ENCODE measurements around the gene DFFA.
"Not testable (repeated sequence)": the region's sequence is repeated elsewhere in the genome, so short reads cannot be mapped to it uniquely, and the experiment has no call there.

Gene DFFA

GRCh38 chr1:10467078-10467477 is 5.3 kb downstream of the DFFA start:
- Histone ChIP-seq H3K9me2 (replicated peaks; ENCODE audit: insufficient read depth, low read length) (no peaks in the 10 kb centered on the region), H2AFZ (ENCODE audit: low read depth, low read length, severe bottlenecking) (no peak overlapping the region), H3K4me3 (ENCODE audit: insufficient read depth, low read length, poor library complexity, severe bottlenecking) (no peak overlapping the region), H3K36me3 (ENCODE audit: low read length) (peaks cover 4% of the 10 kb centered on the region; the same call in 1 of the 2 replicates), H3F3A (ENCODE audit: insufficient read depth) (no peaks in the 10 kb centered on the region), H3K27me3 (ENCODE audit: low read length) (no peaks in the 10 kb centered on the region), H3K9me3 (ENCODE audit: insufficient read depth, low read length) (no peaks in the 10 kb centered on the region), H3K79me2 (ENCODE audit: insufficient read depth, low read length) (peaks cover 16% of the 10 kb centered on the region), H4K20me1 (ENCODE audit: low read depth, low read length) (no peaks in the 10 kb centered on the region), H3K27ac (ENCODE audit: low read depth, low read length) (no peak overlapping the region), H3K4me2 (ENCODE audit: low read depth, low read length, poor library complexity, severe bottlenecking) (no peak overlapping the region), H3K9ac (ENCODE audit: low read length) (no peak overlapping the region)
- TF ChIP-seq EZH2phosphoT487 (conservative IDR thresholded peaks at IDR 0.05; ENCODE audit: low read length) (no peak), CTCF (IDR thresholded peaks at IDR 0.05; ENCODE audit: insufficient read depth, low read length, poor library complexity, severe bottlenecking) (no peak)

DNA sequence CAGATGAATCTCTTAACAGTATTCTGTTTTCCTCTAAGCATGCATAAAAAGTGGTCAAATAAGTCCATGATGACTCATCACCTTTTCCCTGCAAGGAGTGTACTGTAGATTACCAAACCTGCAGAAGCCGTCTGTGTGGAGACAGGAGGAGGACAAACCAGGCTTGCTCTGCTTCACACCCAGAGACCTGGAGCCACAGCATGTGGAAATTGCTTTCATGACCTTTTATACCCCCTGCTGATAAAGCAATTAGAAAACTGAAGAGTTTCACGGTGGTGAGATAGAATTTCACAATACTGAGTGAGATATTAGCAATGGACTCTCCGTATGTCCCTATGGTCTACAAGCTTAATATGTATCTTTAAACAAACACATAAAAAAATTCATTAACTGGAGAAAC is 13.1 kb downstream of the DFFA start:
- Histone ChIP-seq H4K20me1 (ENCODE audit: low read depth, low read length) (no peaks in the 10 kb centered on the region), H3K27ac (ENCODE audit: low read depth, low read length) (no peak overlapping the region), H3K9me3 (ENCODE audit: insufficient read depth, low read length) (no peaks in the 10 kb centered on the region), H3K79me2 (ENCODE audit: insufficient read depth, low read length) (no peaks in the 10 kb centered on the region), H3K27me3 (ENCODE audit: low read length) (no peaks in the 10 kb centered on the region), H3K36me3 (ENCODE audit: low read length) (no peaks in the 10 kb centered on the region), H2AFZ (ENCODE audit: low read depth, low read length, severe bottlenecking) (no peak overlapping the region), H3K4me3 (ENCODE audit: insufficient read depth, low read length, poor library complexity, severe bottlenecking) (no peak overlapping the region), H3K9ac (ENCODE audit: low read length) (no peak overlapping the region), H3K9me2 (replicated peaks; ENCODE audit: insufficient read depth, low read length) (no peaks in the 10 kb centered on the region), H3F3A (ENCODE audit: insufficient read depth) (no peaks in the 10 kb centered on the region), H3K4me2 (ENCODE audit: low read depth, low read length, poor library complexity, severe bottlenecking) (no peak overlapping the region)
- TF ChIP-seq EZH2phosphoT487 (conservative IDR thresholded peaks at IDR 0.05; ENCODE audit: low read length) (no peak), CTCF (IDR thresholded peaks at IDR 0.05; ENCODE audit: insufficient read depth, low read length, poor library complexity, severe bottlenecking) (no peak)

GRCh38 chr1:10457875-10458274 is 14.5 kb downstream of the DFFA start:
- no peaks in the 10 kb centered on the region for H3K9me3 ChIP-seq (ENCODE audit: insufficient read depth, low read length)
- H3F3A ChIP-seq (ENCODE audit: insufficient read depth), result no peaks in the 10 kb centered on the region
- H2AFZ ChIP-seq (ENCODE audit: low read depth, low read length, severe bottlenecking), result no peak overlapping the region
- no peak overlapping the region for H3K27ac ChIP-seq (ENCODE audit: low read depth, low read length)
- no peak overlapping the region for H3K4me2 ChIP-seq (ENCODE audit: low read depth, low read length, poor library complexity, severe bottlenecking)
- H3K79me2 ChIP-seq (ENCODE audit: insufficient read depth, low read length), result no peaks in the 10 kb centered on the region
- H3K36me3 ChIP-seq (ENCODE audit: low read length), result no peaks in the 10 kb centered on the region
- no peak overlapping the region for H3K4me3 ChIP-seq (ENCODE audit: insufficient read depth, low read length, poor library complexity, severe bottlenecking)
- H4K20me1 ChIP-seq (ENCODE audit: low read depth, low read length), result no peaks in the 10 kb centered on the region
- TF ChIP-seq EZH2phosphoT487 (conservative IDR thresholded peaks at IDR 0.05; ENCODE audit: low read length), result no peak
- no peaks in the 10 kb centered on the region for H3K9me2 ChIP-seq (replicated peaks; ENCODE audit: insufficient read depth, low read length)
- H3K9ac ChIP-seq (ENCODE audit: low read length), result no peak overlapping the region
- no peaks in the 10 kb centered on the region for H3K27me3 ChIP-seq (ENCODE audit: low read length)

- not testable (repeated sequence) for H3K79me2 ChIP-seq (ENCODE audit: insufficient read depth, low read length); H3K27ac ChIP-seq (ENCODE audit: low read depth, low read length); H3K4me2 ChIP-seq (ENCODE audit: low read depth, low read length, poor library complexity, severe bottlenecking); H3F3A ChIP-seq (ENCODE audit: insufficient read depth); H3K4me3 ChIP-seq (ENCODE audit: insufficient read depth, low read length, poor library complexity, severe bottlenecking); H4K20me1 ChIP-seq (ENCODE audit: low read depth, low read length); H3K9me2 ChIP-seq (replicated peaks; ENCODE audit: insufficient read depth, low read length); H3K9ac ChIP-seq (ENCODE audit: low read length); H3K36me3 ChIP-seq (ENCODE audit: low read length); H3K9me3 ChIP-seq (ENCODE audit: insufficient read depth, low read length); H2AFZ ChIP-seq (ENCODE audit: low read depth, low read length, severe bottlenecking); H3K27me3 ChIP-seq (ENCODE audit: low read length)
Measured at GRCh38 chr1:10457462-10457861, 14.9 kb downstream of the DFFA start.

Data from SU-DHL-6 (cell line).